ENCODE data around the gene ADAMTSL5.
"Not testable (repeated sequence)": the region's sequence is repeated elsewhere in the genome, so short reads cannot be mapped to it uniquely, and the experiment has no call there.

Gene ADAMTSL5, protein sequence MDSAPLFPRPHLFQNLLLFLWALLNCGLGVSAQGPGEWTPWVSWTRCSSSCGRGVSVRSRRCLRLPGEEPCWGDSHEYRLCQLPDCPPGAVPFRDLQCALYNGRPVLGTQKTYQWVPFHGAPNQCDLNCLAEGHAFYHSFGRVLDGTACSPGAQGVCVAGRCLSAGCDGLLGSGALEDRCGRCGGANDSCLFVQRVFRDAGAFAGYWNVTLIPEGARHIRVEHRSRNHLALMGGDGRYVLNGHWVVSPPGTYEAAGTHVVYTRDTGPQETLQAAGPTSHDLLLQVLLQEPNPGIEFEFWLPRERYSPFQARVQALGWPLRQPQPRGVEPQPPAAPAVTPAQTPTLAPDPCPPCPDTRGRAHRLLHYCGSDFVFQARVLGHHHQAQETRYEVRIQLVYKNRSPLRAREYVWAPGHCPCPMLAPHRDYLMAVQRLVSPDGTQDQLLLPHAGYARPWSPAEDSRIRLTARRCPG

DNA sequence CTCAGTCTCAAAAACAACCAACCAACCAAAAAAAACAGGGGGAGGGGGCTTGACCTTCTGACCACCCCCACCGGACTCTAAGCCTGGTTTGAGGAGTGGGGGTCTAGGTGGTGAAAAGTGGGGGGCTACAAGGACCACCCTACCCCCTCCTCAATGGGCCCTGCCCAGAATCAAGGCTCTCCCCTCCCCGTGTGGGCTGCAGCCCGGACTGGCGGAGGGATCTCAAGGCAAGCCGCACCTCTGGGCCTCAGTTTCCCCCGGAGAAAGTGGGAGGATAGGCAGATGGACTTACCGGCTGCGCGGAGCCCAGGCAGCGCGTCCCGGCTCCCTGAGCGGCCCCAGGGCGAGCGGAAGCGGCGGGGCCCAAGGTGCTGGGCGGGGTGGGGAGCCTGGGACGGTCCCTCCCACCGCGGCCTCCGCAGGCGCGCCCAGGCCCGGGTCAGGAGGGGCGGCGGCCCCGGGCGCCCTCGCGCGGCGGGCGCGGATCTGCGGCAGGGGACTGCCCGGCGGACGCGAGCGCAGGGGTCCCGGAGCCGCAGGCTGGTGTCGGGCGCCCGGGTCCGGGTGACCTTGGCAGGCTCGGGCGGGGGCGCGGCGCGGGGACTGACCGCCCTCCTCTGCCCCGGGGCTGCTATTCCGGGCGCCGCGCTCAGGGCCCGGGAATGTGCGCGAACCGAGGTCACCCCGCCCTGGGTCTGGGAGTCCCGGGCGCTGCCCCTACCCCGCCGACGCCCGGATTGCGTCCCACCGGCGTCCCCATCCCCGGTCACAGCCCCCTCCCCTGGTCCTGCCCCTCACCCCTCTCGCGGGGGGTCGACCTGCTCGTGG is at the start of gene ADAMTSL5:
ADAMTSL5 (minus strand) TSS at position 349 of the 828 bp plus-strand sequence. CDS start 2,076 bp downstream, outside the sequence.
- no peak for DNase-seq (ENCODE audit: low spot score)

DNA sequence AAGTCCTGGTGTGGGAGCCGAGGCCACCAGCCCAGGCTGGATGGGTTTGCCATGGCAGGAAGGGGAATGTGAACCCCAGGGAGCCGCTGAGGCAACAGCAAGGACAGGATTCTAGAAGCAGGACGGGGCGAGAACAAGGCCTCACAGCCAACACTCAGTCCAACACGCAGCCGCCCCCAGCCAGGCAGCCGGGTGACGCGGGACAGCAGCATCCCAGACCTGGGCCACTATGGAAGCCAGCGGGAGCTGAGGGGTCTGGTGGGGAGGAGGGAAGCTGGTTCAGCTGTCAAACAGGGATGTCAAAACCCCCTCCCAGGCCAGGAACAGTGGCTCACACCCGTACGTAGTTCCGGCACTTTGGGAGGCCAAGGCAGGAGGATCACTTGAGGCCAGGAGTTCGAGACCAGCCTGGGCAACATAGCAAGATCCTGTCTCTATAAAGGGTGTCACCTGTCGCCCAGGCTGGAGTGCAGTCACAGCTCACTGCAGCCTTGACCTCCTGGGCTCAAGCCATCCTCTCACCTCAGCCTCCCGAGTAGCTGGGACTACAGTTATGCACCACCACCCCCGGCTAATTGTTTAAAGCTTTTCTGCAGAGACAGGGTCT is 48.5 kb upstream of the ADAMTSL5 start:
- DNase-seq (ENCODE audit: low spot score) = no peak

DNA sequence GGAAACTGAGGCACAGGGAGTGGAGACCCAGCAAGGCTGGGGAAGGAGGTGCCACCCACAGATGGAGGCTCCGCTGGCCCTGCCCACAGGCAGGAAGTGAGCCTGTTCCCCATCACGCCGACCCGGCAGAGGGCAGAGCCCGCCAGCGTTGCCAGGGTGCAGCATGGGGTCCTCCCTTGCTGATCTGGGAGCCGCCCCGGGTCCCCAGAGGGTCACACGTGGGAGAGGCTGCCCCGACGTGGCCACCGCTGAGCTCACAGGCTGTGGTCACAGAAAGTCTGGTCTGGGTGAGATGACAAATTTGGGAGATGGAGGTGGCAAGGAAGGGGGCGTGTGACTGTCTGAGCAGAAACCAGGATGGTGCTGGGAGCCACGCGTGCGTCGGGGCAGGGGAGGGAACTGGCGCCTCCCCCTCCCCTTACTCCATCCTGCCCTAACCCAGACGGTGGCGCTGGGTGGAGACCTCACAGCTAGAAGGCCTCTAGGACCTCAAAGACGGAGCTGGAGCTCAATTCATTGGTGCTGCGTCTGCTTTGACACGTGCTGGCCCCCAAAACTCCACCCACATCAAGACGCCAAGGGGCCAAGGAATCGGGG is 47.6 kb upstream of the ADAMTSL5 start:
- DNase-seq (ENCODE audit: low spot score) = no peak

DNA sequence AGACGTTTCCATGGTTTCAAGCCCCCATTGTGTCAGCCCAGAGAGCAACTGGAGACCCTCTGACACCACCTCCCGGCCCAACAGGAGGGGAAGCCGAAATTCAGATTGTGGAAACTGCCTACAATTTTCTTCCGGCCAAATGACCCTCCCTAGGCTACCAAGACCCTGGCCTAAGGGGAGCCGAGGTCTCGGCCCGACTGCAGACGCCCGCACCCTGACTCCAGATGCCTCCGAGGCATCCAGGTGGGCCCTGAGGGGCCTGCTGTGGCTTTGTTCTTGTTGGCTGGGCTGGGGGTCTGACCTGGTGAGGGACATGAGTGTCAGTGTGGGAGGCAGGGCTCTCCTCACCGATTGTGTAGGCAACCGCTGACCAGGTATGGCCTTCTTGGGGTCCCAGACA is 45.7 kb upstream of the ADAMTSL5 start:
- DNase-seq (ENCODE audit: low spot score) = no peak

GRCh38 chr19:1556390-1557070 is 43.7 kb upstream of the ADAMTSL5 start:
- no peak for DNase-seq (ENCODE audit: low spot score)

GRCh38 chr19:1555487-1556389 is 42.9 kb upstream of the ADAMTSL5 start:
- DNase-seq (ENCODE audit: low spot score) = no peak

GRCh38 chr19:1554968-1555367 is 42.1 kb upstream of the ADAMTSL5 start:
- DNase-seq (ENCODE audit: low spot score) = no peak

GRCh38 chr19:1553415-1553814 is 40.6 kb upstream of the ADAMTSL5 start:
- DNase-seq (ENCODE audit: low spot score) = no peak

DNA sequence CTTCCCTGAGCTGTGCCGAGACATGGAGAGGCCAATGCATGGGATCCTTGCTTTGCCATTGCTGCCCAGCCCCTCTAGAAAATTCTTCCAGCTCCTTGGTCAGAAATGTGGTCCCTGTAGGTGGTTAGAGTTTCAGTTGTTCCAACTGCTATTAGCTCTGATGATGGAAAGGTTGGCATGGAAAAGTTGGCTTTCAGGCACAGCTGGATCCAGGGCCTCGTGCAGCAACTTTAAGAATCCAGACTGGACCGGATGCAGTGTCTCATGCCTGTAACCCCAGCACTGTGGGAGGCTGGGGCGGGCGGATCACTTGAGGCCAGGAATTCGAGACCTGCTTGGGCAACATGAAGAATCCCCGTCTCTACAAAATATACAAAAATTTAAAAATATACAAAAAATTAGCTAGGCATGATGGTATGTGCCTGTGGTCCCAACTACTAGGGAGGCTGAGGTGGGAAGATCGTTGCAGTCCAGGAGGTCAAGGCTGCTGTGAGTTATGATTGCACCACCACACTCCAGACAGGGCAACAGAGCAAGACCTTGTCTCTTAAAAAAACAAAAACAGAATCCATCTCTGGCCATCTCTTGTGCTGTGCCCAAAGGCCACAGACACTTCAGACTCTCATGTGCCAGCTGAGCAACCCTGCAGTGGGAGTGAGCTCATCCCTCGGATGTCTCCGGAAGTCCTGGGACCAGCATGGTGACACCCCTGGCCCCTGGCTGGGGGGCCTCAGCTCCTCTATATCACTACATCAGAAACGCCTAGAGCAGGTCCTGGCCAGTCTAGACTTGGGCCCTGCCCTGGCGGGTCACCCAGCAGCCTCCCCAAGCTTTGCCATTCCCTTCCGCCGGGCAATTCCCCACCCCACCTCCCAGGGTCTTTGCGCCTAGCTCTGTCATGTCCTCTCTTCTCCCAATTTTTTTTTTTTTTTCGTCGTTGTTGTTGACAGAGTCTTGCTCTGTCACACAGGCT is 38.5 kb upstream of the ADAMTSL5 start:
- DNase-seq (ENCODE audit: low spot score) = no peak

DNA sequence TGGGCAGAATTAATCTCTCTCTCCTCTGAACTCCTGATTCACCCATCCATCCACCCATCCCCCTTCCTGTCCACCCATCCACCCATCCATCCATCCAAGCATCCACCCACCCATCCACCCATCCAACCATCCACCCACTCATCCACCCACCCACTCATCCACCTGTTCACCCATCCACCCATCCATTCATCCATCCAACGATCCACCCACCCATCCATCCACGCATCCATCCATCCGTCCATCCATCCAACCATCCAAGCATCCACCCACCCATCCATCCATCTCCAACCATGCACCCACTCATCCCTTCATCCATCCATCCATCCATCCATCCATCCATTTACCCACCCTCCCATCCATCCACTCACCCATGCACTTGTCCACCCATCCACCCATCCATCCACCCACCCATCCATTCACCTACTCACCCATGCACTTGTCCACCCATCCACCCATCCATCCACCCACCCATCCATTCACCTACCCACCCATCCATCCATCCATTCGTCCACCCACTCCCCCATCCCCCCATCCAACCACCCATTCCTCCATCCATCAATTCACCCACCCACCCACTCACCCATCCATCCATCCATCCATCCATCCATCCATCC is 36.6 kb upstream of the ADAMTSL5 start:
- no peak for DNase-seq (ENCODE audit: low spot score)

- peak; percentile 80 for DNase-seq (ENCODE audit: low spot score)
These were observed 27.6 kb upstream of the ADAMTSL5 start for GRCh38 chr19:1540365-1540925.

DNA sequence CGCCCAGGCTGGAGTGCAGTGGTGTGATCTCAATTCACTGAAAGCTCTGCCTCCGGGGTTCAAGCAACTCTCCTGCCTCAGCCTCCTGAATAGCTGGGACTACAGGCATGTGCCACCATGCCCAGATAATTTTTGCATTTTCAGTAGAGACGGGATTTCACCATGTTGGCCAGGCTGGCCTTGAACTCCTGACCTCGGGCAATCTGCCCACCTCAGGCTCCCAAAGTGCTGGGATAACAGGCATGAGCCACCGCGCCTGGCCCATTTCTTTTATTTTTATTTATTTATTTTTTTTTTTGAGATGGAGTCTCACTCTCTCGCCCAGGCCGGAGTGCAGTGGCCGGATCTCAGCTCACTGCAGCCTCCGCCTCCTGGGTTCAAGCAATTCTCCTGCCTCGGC is 26.9 kb upstream of the ADAMTSL5 start:
- DNase-seq (ENCODE audit: low spot score) = not testable (repeated sequence)

DNA sequence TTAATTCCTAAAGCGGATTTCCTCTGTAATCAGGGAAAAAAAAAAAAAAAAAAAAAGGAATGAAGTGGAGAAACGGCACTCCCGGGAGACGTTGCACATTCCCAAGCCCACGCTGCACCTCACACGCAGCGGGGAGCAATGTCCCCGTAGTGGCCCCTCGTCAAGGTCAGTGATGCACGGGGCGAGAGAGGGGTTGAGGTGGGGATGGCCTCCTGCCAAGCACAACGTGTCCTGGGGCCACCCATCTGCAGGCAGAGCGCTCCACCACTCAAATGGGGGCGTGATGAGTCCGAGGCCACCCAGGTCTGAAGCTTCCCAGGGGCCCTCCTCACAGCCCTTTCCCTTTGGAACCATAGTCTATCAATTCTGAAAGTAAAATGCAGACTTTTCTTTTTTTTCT is 26.2 kb upstream of the ADAMTSL5 start:
- no peak for DNase-seq (ENCODE audit: low spot score)

- DNase-seq (ENCODE audit: low spot score) = not testable (repeated sequence)
These were observed 22.9 kb upstream of the ADAMTSL5 start for GRCh38 chr19:1535699-1536098.

- DNase-seq (ENCODE audit: low spot score) = no peak
These were observed 22.2 kb upstream of the ADAMTSL5 start for GRCh38 chr19:1534972-1535371.

DNA sequence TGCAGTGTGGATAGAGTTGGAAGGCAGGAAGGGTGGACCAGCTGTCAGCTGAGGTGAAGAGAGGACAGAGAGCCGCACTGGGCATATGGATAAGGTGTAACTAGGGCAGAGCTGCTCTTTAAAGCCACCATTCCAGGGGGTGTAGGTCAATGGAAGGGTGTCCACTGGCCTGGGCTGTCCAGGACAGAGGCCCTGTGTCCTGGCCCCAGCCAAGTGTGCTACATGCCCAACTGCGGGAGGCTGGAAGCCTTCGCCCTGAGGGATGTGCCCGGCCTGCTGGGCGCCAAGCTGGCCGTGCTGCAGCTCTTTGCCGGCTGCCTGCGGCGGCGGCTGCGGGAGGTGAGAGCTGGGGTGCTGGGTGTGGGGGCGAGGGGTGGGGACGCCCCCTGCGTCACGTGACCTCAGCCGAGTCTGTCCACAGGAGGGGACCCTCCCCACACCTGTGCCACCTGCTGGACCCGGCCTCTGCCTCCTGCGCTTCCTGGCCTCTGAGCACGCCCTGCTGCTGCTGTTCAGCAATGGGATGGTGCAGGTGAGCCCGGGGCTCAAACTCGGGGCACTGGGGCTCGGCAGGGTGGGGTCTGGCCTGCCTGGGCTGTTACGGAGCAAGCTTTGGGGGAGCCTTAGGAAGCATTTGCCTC is 20.8 kb upstream of the ADAMTSL5 start:
- no peak for DNase-seq (ENCODE audit: low spot score)

DNA sequence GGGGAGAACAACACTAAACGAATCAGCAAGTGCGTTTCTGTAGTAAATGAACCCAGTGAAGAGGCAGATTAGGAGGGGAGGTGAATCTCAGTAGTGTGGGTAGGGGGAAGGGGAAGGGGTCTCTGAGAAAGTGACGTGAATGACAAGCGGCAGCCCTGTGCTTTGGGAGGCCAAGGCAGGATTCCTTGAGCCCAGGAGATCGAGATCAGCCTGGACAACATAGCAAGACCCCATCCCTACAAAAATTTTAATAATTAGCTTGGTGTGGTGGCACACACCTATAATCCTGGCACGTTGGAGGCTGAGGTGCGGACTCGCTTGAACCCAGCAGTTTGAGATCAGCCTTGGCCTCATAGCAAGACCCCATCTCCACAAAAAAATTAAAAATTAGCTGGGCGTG is 19.2 kb upstream of the ADAMTSL5 start:
- DNase-seq (ENCODE audit: low spot score) = no peak

GRCh38 chr19:1531587-1531986 is 18.8 kb upstream of the ADAMTSL5 start:
- no peak for DNase-seq (ENCODE audit: low spot score)
